Measurements from ENCODE around the gene ELF3.
"Not testable (repeated sequence)": the region's sequence is repeated elsewhere in the genome, so short reads cannot be mapped to it uniquely, and the experiment has no call there.

ELF3 gene

GRCh38 chr1:202010180-202011015 is at the start of gene ELF3:
TSS of gene ELF3 (plus strand) at chr1:202010587. CDS start at chr1:202011137, 550 bp downstream.
- no peak for DNase-seq (ENCODE audit: low read depth)

- DNase-seq (ENCODE audit: low read depth), result not testable (repeated sequence)
These were observed 48.0 kb upstream of the ELF3 start for GRCh38 chr1:201962382-201962781.

- peak; percentile 63 for DNase-seq (ENCODE audit: low read depth)
These were observed 46.1 kb upstream of the ELF3 start for GRCh38 chr1:201964261-201964660.

- no peak for DNase-seq (ENCODE audit: low read depth)
These were observed 44.2 kb upstream of the ELF3 start for GRCh38 chr1:201966171-201966570.

- DNase-seq (ENCODE audit: low read depth), result no peak
These were observed 42.0 kb upstream of the ELF3 start for GRCh38 chr1:201968202-201968925.

- DNase-seq (ENCODE audit: low read depth), result no peak
These were observed 39.8 kb upstream of the ELF3 start for GRCh38 chr1:201970334-201971159.

GRCh38 chr1:201982082-201982622 is 28.2 kb upstream of the ELF3 start:
- no peak for DNase-seq (ENCODE audit: low read depth)

- peak; percentile 8 for DNase-seq (ENCODE audit: low read depth)
These were observed 27.6 kb upstream of the ELF3 start, which contains the start of gene RNPEP for GRCh38 chr1:201982623-201983379. TSS of gene RNPEP (plus strand) at chr1:201982648. CDS start at chr1:201982667, 19 bp downstream.

- DNase-seq (ENCODE audit: low read depth), result peak; percentile 47
These were observed 27.0 kb upstream of the ELF3 start for GRCh38 chr1:201983380-201983805.

- DNase-seq (ENCODE audit: low read depth), result no peak
These were observed 25.9 kb upstream of the ELF3 start for GRCh38 chr1:201984446-201984845.

- DNase-seq (ENCODE audit: low read depth), result no peak
These were observed 25.0 kb upstream of the ELF3 start for GRCh38 chr1:201985355-201985754.

GRCh38 chr1:201988601-201989000 is 21.8 kb upstream of the ELF3 start:
- DNase-seq (ENCODE audit: low read depth), result no peak

- no peak for DNase-seq (ENCODE audit: low read depth)
These were observed 20.8 kb upstream of the ELF3 start for GRCh38 chr1:201989354-201990128.

GRCh38 chr1:201990427-201990826 is 20.0 kb upstream of the ELF3 start:
- no peak for DNase-seq (ENCODE audit: low read depth)

- DNase-seq (ENCODE audit: low read depth), result no peak
These were observed 10.7 kb upstream of the ELF3 start for GRCh38 chr1:201999625-202000238.

- no peak for DNase-seq (ENCODE audit: low read depth)
These were observed 7.9 kb upstream of the ELF3 start for GRCh38 chr1:202002507-202002906.

GRCh38 chr1:202004711-202005110 is 5.7 kb upstream of the ELF3 start:
- DNase-seq (ENCODE audit: low read depth), result no peak

GRCh38 chr1:202005958-202006357 is 4.4 kb upstream of the ELF3 start:
- DNase-seq (ENCODE audit: low read depth), result no peak

GRCh38 chr1:202007304-202007703 is 3.1 kb upstream of the ELF3 start:
- DNase-seq (ENCODE audit: low read depth), result no peak
